A549 (cell line): ENCODE results near the gene P3H1. TPM values are rescaled to one million over a fixed set of nuclear protein-coding genes. Genes with fewer than 3 reads are reported as not detected.
A peak's percentile ranks its signal among the peaks of the same experiment; 100 is the strongest.

ENCODE experiments used
- ATAC-seq, 2 experiments: fragments of 200-7000 bp in 1 of 2; fragments of >200 bp in 1 of 2; cut with Nextera tagmentation in 1 of 2; cut with Tn5 transposase in 1 of 2; 3 replicates each; pipeline versions ENCODE4 v1.8.0 to v1.9.1; 2018 to 2020; ENCODE audit warnings: mild to moderate bottlenecking in 1 of 2, moderate library complexity in 1 of 2
- CTCF ChIA-PET: fragments of 300-600 bp; sonication (Branson Sonifier 250); formaldehyde crosslinking; extraction: SDS; loops from one replicate; lab custom pipeline; 2021; ENCODE audit warnings: antibody characterized with exemption, inconsistent platforms; lab: Yijun Ruan, JAX
- POLR2A ChIA-PET: fragments of 350-600 bp; formaldehyde crosslinking; extraction: SDS; loops from one replicate; lab custom pipeline; 2021; ENCODE audit warnings: antibody characterized with exemption, inconsistent platforms; lab: Yijun Ruan, JAX
- DNase-seq, 2 experiments: peaks; one replicate each; pipeline versions ENCODE4 v3.0.0 to v3.0.0-alpha.2; 2011 to 2016; ENCODE audit warnings: low read depth in 1 of 2, low spot score in 1 of 2
- FAIRE-seq: peaks from 2 replicates; lab custom pipeline; 2011; peaks lifted over from hg19 to GRCh38; lab: Jason Lieb, UNC
- H3K27ac ChIP-seq, 2 experiments: fragments of >200 bp; sonication (Bioruptor Twin); formaldehyde crosslinking; 3 replicates each; pipeline ENCODE4 v1.5.1; 2016 to 2017
- H3K4me1 ChIP-seq: fragments of >200 bp; sonication (Bioruptor Twin); formaldehyde crosslinking; 3 replicates; pipeline ENCODE4 v1.6.1; 2016
- H3K4me2 ChIP-seq: fragments of >200 bp; sonication (Bioruptor Twin); formaldehyde crosslinking; 3 replicates; pipeline ENCODE4 v1.6.1; 2016
- H3K4me3 ChIP-seq: fragments of >200 bp; sonication (Bioruptor Twin); formaldehyde crosslinking; 3 replicates; pipeline ENCODE4 v1.5.1; 2016
- H3K9me3 ChIP-seq: fragments of >200 bp; sonication (Bioruptor Twin); formaldehyde crosslinking; 3 replicates; pipeline ENCODE4 v1.6.1; 2016
- BHLHE40 ChIP-seq: IDR thresholded peaks from 2 replicates; pipeline ENCODE4 v1.6.1; 2012; ENCODE audit warnings: low read depth, low read length, inconsistent platforms
- CBX2 ChIP-seq: fragments of 200-600 bp; sonication (generic); IDR thresholded peaks from 2 replicates; pipeline ENCODE4 v1.6.1; 2016; ENCODE audit warnings: low read depth, mild to moderate bottlenecking, borderline replicate concordance
- CEBPB ChIP-seq, 2 experiments: fragments of >200 bp in 1 of 2; sonication (Bioruptor Twin) in 1 of 2; formaldehyde crosslinking in 1 of 2; IDR thresholded peaks; 2 replicates each; pipeline ENCODE4 v1.6.1; 2012 to 2016
- CHD2 ChIP-seq: fragments of 150-350 bp; IDR thresholded peaks from 2 replicates; pipeline ENCODE4 v1.6.1; 2014; ENCODE audit warnings: low read length; ENCODE audit not compliant: partially characterized antibody
- CHD4 ChIP-seq: fragments of 200-600 bp; sonication (generic); IDR thresholded peaks from 2 replicates; pipeline ENCODE4 v1.6.1; 2016; ENCODE audit warnings: antibody characterized with exemption, mild to moderate bottlenecking, borderline replicate concordance
- EHMT2 ChIP-seq: fragments of 200-600 bp; sonication (generic); IDR thresholded peaks from 2 replicates; pipeline ENCODE4 v1.6.1; 2016; ENCODE audit warnings: antibody characterized with exemption, low read depth, mild to moderate bottlenecking, moderate library complexity
- FOSB ChIP-seq: fragments of 250-450 bp; sonication (Bioruptor Pico); IDR thresholded peaks from 2 replicates; pipeline ENCODE4 v1.5.0; 2020; ENCODE audit warnings: mild to moderate bottlenecking, moderate library complexity
- FOSL2 ChIP-seq, 2 experiments: fragments of 450-650 bp in 1 of 2; fragments of >200 bp in 1 of 2; sonication (Bioruptor Twin) in 1 of 2; formaldehyde crosslinking; IDR thresholded peaks; 2 replicates each; pipeline versions ENCODE4 v1.5.0 to v1.6.1; 2016 to 2020; ENCODE audit warnings: mild to moderate bottlenecking in 1 of 2, moderate library complexity in 1 of 2
- GATA3 ChIP-seq: IDR thresholded peaks from 2 replicates; pipeline ENCODE4 v1.6.1; 2012; ENCODE audit warnings: borderline replicate concordance
- HEYL ChIP-seq: fragments of 250-450 bp; sonication (Bioruptor Pico); IDR thresholded peaks from 2 replicates; pipeline ENCODE4 v1.8.0; 2021; ENCODE audit warnings: mild to moderate bottlenecking, moderate library complexity
- HOXA7 ChIP-seq: fragments of 250-450 bp; sonication (Bioruptor Pico); IDR thresholded peaks from 2 replicates; pipeline ENCODE4 v1.5.0; 2020; ENCODE audit warnings: mild to moderate bottlenecking, moderate library complexity
- MYC ChIP-seq: IDR thresholded peaks from 2 replicates; pipeline ENCODE4 v1.6.1; 2012; ENCODE audit warnings: mild to moderate bottlenecking, inconsistent platforms, low read length, improper control_type of control experiment, borderline replicate concordance
- NFE2L2 ChIP-seq: fragments of 150-350 bp; conservative IDR thresholded peaks from 2 replicates; pipeline ENCODE4 v1.6.1; 2014; ENCODE audit warnings: low read length
- NPAS2 ChIP-seq: fragments of 250-450 bp; sonication (Bioruptor Pico); IDR thresholded peaks from 2 replicates; pipeline ENCODE4 v1.8.0; 2022; ENCODE audit warnings: mild to moderate bottlenecking, moderate library complexity, borderline replicate concordance
- PHF8 ChIP-seq: fragments of 200-600 bp; sonication (generic); IDR thresholded peaks from 2 replicates; pipeline ENCODE4 v1.6.1; 2016; ENCODE audit warnings: low read depth, mild to moderate bottlenecking, antibody characterized with exemption, moderate library complexity, borderline replicate concordance
- POLR2A ChIP-seq: IDR thresholded peaks from 2 replicates; pipeline ENCODE4 v1.6.1; 2012; ENCODE audit warnings: mild to moderate bottlenecking, low read length
- RARB ChIP-seq: fragments of 250-450 bp; sonication (Bioruptor Pico); IDR thresholded peaks from 2 replicates; pipeline ENCODE4 v1.8.0; 2021; ENCODE audit warnings: mild to moderate bottlenecking, moderate library complexity
- RNF2 ChIP-seq: fragments of 200-600 bp; sonication (generic); IDR thresholded peaks from 2 replicates; pipeline ENCODE4 v1.6.1; 2016; ENCODE audit warnings: low read depth, mild to moderate bottlenecking, antibody characterized with exemption, moderate library complexity, borderline replicate concordance
- SREBF2 ChIP-seq: fragments of 450-650 bp; IDR thresholded peaks from 2 replicates; pipeline ENCODE4 v1.6.1; 2014; ENCODE audit warnings: mild to moderate bottlenecking, moderate library complexity
- TFCP2L1 ChIP-seq: fragments of 250-450 bp; sonication (Bioruptor Pico); IDR thresholded peaks from 2 replicates; pipeline ENCODE4 v1.5.0; 2021; ENCODE audit warnings: mild to moderate bottlenecking
- ZC3H11A ChIP-seq: fragments of 450-650 bp; IDR thresholded peaks from 2 replicates; pipeline ENCODE4 v1.6.1; 2014; ENCODE audit warnings: antibody characterized with exemption, mild to moderate bottlenecking
- ZFP36 ChIP-seq: fragments of 450-650 bp; IDR thresholded peaks from 2 replicates; pipeline ENCODE4 v1.6.1; 2014; ENCODE audit warnings: borderline replicate concordance; ENCODE audit not compliant: partially characterized antibody
- WGBS: methylation state at CpG from one replicate; pipeline ENCODE4 v1.1.6; 2017; ENCODE audit errors: missing lambda C conversion rate; 5-methylcytosine and 5-hydroxymethylcytosine counted together
- polyA plus RNA-seq, 4 experiments: library from polyadenylated mRNA; depleted of rRNA in 3 of 4; stranded (reverse); fragments of >200 nt; fragmentation: RNase III in 1 of 4; extraction: RNeasy Plus Mini Kit Qiagen cat#74134 plus additional on column Dnase treatment in 1 of 4; gene quantifications; 2 replicates in 3 of 4; 3 replicates in 1 of 4; pipeline ENCODE4 v1.2.3, GENCODE V29; 2011 to 2017
- TF ChIP-seq, protein P1 (sequence below): IDR thresholded peaks from 2 replicates; pipeline ENCODE4 v1.6.1; 2012
- TF ChIP-seq, protein P2 (sequence below): fragments of 450-650 bp; IDR thresholded peaks from 2 replicates; pipeline ENCODE4 v1.6.1; 2014; ENCODE audit warnings: antibody characterized with exemption
- TF ChIP-seq, protein P3 (sequence below): fragments of 200-600 bp; sonication (generic); IDR thresholded peaks from 2 replicates; pipeline ENCODE4 v1.6.1; 2016; ENCODE audit warnings: antibody characterized with exemption, mild to moderate bottlenecking, moderate library complexity

The P3H1 gene
- polyA plus RNA-seq, 2 of the 4 experiments (the other 2 are of a cell fraction) = 27.3 to 30.3 TPM

DNA sequence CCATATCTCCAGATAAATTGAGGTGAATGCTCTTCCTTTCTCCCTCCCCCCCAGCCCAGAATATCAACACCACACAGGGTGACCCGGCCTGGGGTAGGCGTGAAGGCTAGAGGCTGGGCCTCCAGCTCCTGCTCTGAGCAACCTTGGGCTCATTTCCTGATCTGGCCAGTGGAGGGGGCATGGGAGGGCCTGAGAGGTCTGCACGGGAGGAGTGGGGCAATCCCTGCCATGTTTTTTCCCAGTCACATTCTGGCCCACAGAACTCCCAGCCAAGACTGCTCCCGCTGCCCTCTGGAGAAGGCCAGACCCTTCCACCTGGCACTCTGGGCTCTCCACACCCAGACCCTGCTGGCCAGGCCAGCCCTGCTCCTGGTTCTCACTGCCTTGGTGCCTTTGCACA is 30.7 kb downstream of the P3H1 start:
- TF ChIP-seq FOSL2 (IDR thresholded peaks at IDR 0.05) (no peak), FOSL2 (CRISPR knock-in tag; IDR thresholded peaks at IDR 0.05) (no peak)
- Histone ChIP-seq H3K9me3 (no peaks in the 10 kb centered on the region), H3K27ac (no peak overlapping the region), H3K4me2 (no peak overlapping the region), H3K4me3 (no peak overlapping the region), H3K4me1 (no peaks in the 10 kb centered on the region)
- DNase-seq (peak; percentile 21 to 40), FAIRE-seq (no peak), ATAC-seq (peak; percentile 51 to 85; a peak in 4 of 6 replicates)
- ChIA-PET CTCF (interaction anchor here (1.3 to 2.3 kb wide), 2 partner anchors 9 to 30 kb away, joined by 3 to 11 read pairs; no protein-coding TSS in a partner anchor), POLR2A (no interaction called here)
- WGBS = 70% methylated on average over 2 of the region's 4 CpGs

DNA sequence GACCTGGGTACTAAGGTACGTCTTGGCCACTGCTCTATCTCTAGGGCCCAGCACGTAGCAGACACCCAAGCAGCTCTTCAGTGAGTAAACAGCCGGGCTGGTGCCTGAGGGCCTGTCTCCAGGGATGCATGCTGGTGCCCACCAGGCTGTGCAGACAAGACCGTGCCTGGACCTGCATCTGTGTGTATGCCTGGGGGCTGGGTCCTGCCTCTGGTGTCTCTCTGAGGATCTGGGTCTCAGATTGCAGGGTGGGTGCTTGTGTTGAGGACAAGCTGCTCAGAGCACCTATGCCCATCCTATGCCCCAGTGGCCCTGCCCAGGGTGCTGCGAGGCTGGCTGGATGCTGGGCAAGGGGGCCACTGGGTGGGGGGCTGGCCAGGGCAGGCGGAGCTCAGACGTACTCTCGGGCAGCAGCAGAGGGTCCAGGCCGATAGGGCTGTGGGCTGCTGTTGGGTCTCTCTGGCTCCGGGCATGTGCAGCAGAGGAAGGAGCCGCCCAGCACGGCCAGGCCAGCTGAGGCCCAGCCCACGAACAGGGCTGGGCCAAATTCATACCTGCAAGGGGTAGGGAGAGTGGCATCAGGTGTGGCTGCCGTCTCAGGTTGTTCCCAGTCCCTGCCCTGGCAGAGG is 31.2 kb downstream of the P3H1 start:
- no peaks in the 10 kb centered on the region for H3K9me3 ChIP-seq
- CTCF ChIA-PET = interaction anchor here (1.3 to 2.3 kb wide), 2 partner anchors 10 to 31 kb away, joined by 3 to 11 read pairs; no protein-coding TSS in a partner anchor
- no peak overlapping the region for H3K27ac ChIP-seq
- peak in 1 of 2 experiments; percentile 15; a peak in 2 of 6 replicates for ATAC-seq
- DNase-seq = no peak
- 0 out of 3 replicates have a peak, but pooled peaks cover 3% of the 10 kb centered on the region for H3K4me1 ChIP-seq
- no peak overlapping the region for H3K4me2 ChIP-seq
- FAIRE-seq = no peak
- WGBS = 80% methylated on average over 3 of the region's 14 CpGs
- TF ChIP-seq EHMT2 (no peak), CEBPB (IDR thresholded peaks at IDR 0.05) (no peak), ZC3H11A (no peak), RNF2 (no peak), FOSB (no peak), PHF8 (no peak), NFE2L2 (no peak), POLR2A (no peak), CHD2 (no peak), ZFP36 (no peak), HOXA7 (no peak), CBX2 (no peak), SREBF2 (no peak), CHD4 (no peak), GATA3 (no peak)
- TF ChIP-seq, protein P1, sequence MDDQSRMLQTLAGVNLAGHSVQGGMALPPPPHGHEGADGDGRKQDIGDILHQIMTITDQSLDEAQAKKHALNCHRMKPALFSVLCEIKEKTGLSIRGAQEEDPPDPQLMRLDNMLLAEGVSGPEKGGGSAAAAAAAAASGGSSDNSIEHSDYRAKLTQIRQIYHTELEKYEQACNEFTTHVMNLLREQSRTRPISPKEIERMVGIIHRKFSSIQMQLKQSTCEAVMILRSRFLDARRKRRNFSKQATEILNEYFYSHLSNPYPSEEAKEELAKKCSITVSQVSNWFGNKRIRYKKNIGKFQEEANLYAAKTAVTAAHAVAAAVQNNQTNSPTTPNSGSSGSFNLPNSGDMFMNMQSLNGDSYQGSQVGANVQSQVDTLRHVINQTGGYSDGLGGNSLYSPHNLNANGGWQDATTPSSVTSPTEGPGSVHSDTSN = no peak
- TF ChIP-seq, protein P2, sequence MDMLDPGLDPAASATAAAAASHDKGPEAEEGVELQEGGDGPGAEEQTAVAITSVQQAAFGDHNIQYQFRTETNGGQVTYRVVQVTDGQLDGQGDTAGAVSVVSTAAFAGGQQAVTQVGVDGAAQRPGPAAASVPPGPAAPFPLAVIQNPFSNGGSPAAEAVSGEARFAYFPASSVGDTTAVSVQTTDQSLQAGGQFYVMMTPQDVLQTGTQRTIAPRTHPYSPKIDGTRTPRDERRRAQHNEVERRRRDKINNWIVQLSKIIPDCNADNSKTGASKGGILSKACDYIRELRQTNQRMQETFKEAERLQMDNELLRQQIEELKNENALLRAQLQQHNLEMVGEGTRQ = no peak
- TF ChIP-seq, all 56 proteins: peak for 0
- POLR2A ChIA-PET = no interaction called here
- H3K4me3 ChIP-seq = no peak overlapping the region

DNA sequence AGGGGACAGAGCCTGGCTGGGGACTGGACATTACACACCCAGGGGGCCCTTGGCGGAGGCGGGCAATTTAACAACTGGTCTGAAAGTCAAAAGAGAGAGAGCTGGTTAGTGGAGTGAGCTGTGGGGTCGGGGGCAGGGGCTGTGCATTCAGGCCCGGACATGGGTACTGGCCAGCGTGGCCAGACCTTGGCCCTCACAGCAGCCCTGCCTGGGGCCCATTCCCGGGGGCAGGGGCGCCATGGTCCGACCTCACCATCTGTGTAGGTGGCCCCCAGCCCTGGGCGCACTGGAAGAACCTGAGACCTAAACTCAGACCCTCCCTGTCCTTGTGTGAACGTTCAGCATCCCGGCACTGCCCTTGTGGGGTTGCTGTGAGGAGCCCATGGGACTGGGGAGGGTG is 31.8 kb downstream of the P3H1 start:
- no peak for ATAC-seq
- H3K4me2 ChIP-seq = no peak overlapping the region
- H3K9me3 ChIP-seq = no peaks in the 10 kb centered on the region
- POLR2A ChIA-PET = no interaction called here
- no peak overlapping the region for H3K4me3 ChIP-seq
- no peak overlapping the region for H3K27ac ChIP-seq
- H3K4me1 ChIP-seq = 0 out of 3 replicates have a peak, but pooled peaks cover 3% of the 10 kb centered on the region
- CTCF ChIA-PET = interaction anchor here (1.3 to 2.3 kb wide), 2 partner anchors 10 to 12 kb away, joined by 3 to 11 read pairs; no protein-coding TSS in a partner anchor
- DNase-seq = no peak
- FAIRE-seq = no peak
- TF ChIP-seq NPAS2 (CRISPR knock-in tag) = no peak
- TF ChIP-seq TFCP2L1 (CRISPR knock-in tag) = no peak
- TF ChIP-seq MYC = no peak
- no peak for TF ChIP-seq BHLHE40
- TF ChIP-seq, protein P3, sequence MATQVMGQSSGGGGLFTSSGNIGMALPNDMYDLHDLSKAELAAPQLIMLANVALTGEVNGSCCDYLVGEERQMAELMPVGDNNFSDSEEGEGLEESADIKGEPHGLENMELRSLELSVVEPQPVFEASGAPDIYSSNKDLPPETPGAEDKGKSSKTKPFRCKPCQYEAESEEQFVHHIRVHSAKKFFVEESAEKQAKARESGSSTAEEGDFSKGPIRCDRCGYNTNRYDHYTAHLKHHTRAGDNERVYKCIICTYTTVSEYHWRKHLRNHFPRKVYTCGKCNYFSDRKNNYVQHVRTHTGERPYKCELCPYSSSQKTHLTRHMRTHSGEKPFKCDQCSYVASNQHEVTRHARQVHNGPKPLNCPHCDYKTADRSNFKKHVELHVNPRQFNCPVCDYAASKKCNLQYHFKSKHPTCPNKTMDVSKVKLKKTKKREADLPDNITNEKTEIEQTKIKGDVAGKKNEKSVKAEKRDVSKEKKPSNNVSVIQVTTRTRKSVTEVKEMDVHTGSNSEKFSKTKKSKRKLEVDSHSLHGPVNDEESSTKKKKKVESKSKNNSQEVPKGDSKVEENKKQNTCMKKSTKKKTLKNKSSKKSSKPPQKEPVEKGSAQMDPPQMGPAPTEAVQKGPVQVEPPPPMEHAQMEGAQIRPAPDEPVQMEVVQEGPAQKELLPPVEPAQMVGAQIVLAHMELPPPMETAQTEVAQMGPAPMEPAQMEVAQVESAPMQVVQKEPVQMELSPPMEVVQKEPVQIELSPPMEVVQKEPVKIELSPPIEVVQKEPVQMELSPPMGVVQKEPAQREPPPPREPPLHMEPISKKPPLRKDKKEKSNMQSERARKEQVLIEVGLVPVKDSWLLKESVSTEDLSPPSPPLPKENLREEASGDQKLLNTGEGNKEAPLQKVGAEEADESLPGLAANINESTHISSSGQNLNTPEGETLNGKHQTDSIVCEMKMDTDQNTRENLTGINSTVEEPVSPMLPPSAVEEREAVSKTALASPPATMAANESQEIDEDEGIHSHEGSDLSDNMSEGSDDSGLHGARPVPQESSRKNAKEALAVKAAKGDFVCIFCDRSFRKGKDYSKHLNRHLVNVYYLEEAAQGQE = no peak
- no peak for TF ChIP-seq RARB (CRISPR knock-in tag)
- TF ChIP-seq HEYL (CRISPR knock-in tag) = no peak
- no peak for TF ChIP-seq ZC3H11A
- 78% methylated on average over 4 of the region's 11 CpGs for WGBS
